Retina (tissue), 1 donor: ENCODE results near the gene TAS2R38.

Source experiments
- DNase-seq: peaks from one replicate; pipeline ENCODE4 v3.0.0-alpha.2; 2016

TAS2R38 gene

GRCh38 chr7:141975806-141976523 is 2.4 kb upstream of the TAS2R38 start:
- DNase-seq: peak; percentile 76

DNA sequence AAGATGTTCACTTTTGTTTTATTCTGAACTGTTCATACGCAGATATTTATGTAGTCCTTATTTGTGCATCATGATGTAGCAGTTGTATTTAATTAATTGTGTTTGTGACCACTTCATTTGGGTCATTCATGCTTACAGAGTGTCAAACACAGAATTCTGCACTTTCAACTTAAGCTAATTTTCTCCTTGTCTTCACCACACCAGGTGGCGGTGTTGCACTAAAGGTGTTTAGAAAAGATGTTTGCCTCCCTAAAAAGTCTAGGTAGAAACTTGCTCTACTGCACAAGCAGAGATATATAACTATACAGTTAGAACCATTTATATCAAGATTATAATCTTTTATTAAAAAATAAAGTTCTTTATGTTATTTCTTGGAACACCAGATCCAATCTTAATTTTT is 1.3 kb upstream of the TAS2R38 start:
- DNase-seq: no peak

DNA sequence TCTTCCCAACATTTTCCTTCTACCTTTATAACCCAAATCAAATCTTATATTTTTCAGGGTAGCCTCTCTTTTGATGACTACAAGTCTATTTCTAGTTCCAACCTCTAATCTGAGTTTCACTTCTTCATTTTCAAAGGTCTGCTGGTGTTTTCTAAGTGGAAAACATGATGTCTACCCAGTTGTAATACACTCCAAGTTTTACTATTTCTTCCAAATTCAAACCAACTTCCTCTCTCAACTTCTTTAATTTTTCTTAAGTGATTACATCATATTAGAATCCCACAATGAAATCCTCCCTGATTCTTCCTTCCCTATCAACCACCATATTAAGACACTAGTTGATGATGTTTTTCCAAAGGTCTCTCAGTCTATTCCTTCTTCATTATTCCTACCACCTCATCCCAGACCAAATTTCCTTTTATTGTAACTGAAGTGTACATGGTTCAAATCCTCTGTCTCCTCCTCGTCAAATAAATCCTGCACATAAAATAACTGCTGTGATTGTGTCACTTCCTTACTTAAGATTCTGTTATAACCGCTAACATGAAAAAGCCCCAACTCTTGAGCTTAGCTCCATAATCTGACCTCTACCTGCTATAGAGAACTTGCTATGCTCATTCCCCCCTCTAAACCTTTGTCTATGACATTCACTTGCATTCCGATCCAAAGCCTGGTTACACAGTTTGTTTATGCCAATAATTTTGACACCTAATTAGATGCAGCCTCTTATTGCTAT is 12.7 kb downstream of the TAS2R38 start:
- DNase-seq: no peak

GRCh38 chr7:141956084-141956483 is 17.5 kb downstream of the TAS2R38 start:
- no peak for DNase-seq

GRCh38 chr7:141954334-141954733 is 19.2 kb downstream of the TAS2R38 start:
- DNase-seq: no peak

- DNase-seq: no peak
These were observed 21.1 kb downstream of the TAS2R38 start for GRCh38 chr7:141952461-141952860.

- no peak for DNase-seq
These were observed 22.8 kb downstream of the TAS2R38 start for GRCh38 chr7:141950806-141951205.

DNA sequence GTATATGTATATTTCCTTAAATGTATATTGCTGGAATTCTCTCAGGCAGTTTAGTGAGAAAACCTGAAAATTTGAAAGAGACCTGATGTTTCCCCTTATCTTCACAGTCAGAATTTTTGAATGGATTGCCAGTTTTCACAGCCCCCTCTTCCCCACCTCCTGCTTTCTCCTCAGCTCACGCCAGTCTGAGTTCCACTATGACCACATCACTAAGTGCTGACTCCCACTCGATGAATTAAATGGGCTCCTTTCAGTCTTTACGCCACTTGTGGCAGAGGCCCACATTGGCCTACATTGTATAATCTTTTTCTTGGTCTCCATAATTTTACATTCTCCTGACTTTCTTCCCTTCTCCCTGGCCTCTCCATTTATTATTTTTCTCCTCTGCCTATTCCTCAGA is 23.7 kb downstream of the TAS2R38 start:
- peak; percentile 10 for DNase-seq

GRCh38 chr7:141949451-141949850 is 24.1 kb downstream of the TAS2R38 start:
- DNase-seq: peak; percentile 56

- no peak for DNase-seq
These were observed 24.6 kb downstream of the TAS2R38 start for GRCh38 chr7:141949021-141949420.

- no peak for DNase-seq
These were observed 26.8 kb downstream of the TAS2R38 start, which contains the start of gene CLEC5A for GRCh38 chr7:141946796-141947195. CLEC5A (minus strand) TSS chr7:141946974; CDS start chr7:141946292, 682 bp downstream.

DNA sequence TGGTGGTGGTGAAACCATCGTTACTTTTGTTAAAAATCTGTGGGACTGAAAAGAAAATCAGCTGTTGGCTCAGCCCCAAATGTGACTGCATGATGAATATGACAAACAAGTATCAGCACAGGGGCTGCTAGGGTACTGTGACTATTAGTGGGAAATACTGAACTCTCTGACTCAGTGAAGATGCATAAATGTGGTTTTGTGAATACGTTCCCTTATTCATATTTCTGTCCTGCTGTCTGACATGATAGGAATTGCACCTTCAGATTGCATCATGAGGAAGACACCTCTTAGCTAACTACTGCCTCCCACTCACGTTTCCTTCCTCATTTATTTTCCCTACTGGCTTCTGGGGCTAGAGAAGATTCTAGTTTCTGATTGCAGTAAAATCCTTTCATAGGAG is 28.2 kb downstream of the TAS2R38 start:
- no peak for DNase-seq

- DNase-seq: no peak
These were observed 28.8 kb downstream of the TAS2R38 start for GRCh38 chr7:141944811-141945210.

DNA sequence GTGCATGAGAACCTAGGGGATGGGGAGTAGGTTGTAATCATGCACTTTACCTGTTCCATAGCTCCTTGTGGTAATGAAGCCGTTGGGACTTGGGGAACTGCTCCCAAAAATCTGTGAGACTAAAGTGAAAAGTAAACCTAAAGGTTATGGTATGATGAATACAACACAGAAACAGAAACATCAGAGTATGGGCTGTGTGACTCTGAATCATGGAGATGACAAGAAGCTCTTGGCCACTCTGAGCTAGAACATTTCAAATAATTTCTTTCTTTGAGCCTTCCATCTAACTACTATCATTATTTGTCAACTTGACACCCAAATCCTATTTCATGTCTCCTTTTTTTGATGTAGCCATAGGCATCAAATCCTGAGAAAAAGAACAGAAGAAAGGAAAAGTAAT is 29.7 kb downstream of the TAS2R38 start:
- no peak for DNase-seq

GRCh38 chr7:141941075-141941474 is 32.5 kb downstream of the TAS2R38 start:
- no peak for DNase-seq

GRCh38 chr7:141930211-141930610 is 43.4 kb downstream of the TAS2R38 start:
- DNase-seq: no peak

DNA sequence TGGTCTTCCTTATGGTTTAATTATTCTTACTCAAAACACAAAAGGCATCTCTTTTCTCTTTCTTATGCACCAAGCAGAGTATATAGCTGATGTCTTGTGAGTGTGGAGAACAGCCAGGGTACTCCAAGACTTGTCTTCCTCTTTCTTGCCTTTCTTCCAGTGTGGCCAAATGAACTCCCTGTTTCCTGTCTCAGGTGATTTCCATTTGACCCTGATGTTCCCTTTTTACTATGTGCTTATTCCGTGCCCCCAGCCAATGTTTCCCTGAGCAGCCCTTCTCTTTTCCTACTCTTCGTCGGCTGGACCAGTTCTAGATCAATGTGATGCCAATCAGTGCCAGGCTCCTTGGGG is 44.8 kb downstream of the TAS2R38 start:
- DNase-seq: no peak

DNA sequence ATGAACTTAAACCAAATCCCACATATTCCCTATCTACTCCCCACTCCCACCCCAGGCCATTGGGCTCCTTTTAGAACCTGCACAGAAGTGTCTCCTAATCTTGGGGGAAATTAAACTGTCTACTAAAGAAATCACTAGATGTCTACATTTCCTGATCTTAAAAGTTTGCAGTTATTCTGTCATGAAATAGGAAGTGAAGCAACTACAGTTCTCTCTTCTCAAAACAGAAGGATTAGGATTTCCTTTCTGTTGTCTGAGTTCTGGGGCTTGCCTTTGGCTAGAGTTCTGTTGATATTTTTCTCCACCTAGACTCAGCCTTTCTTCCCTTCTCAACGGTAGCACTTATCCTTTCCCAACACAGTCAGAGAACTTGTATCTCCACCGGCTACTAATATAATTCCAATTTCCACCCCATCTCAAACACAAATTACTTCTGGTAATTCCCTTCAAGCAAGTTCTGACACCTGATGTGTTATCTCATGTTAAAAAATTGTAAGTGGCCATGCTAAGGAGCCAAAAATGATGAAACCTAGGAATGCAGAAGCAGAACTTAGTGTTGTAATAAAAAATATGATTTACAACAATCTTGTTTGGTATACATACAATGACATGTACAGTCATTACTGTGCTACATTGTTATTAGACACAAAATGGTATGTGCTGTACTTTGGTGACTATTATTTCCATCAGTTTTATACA is 45.3 kb downstream of the TAS2R38 start:
- DNase-seq: no peak
